HG03025 (cell line): ENCODE data around the gene TCEA2.

Experiments used
- ATAC-seq: cut with Tn5 transposase; IDR thresholded peaks from one replicate; pipeline ENCODE4 v1.9.1; 2021; ENCODE audit warnings: mild to moderate bottlenecking, moderate library complexity; ENCODE audit not compliant: unreplicated experiment, low FRiP score

The TCEA2 gene

DNA sequence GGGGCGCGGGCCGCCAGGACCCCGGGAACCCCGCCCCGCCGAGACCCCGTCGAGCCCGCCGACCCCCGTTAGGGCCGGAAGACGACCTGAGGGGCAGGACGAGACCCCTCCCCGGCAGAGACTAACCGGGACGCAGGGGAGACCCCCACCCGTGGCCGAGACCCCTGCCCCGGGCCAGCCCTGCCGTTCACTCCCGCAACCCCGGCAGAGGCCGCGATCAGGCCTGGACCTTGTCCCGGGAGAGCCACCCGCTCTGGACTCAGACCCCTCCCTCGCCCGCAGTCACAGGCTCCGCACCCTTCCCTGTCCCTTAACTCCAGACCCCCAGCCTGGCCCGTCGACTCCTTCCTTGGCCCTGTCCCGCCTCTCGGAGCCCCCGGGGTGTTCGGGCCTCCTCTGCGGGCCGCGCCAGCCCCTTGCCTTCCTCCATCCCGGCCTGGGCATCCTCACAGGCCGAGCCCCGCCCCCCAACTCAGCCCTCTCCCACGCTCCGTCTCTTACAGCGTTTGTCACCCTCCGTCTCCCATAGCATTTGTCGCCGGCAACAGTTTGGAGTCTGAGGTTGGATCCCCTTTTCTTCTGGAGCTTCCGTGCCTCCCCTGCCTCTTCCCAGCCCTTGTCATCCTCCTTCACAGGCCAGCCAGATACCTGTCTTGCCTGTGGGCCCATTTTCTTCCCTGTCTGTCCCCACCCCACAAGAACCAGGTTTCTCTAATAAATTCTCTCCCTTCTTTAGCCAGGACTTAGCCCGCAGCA lies 569 bp downstream of the TCEA2 start:
- no peak for ATAC-seq

DNA sequence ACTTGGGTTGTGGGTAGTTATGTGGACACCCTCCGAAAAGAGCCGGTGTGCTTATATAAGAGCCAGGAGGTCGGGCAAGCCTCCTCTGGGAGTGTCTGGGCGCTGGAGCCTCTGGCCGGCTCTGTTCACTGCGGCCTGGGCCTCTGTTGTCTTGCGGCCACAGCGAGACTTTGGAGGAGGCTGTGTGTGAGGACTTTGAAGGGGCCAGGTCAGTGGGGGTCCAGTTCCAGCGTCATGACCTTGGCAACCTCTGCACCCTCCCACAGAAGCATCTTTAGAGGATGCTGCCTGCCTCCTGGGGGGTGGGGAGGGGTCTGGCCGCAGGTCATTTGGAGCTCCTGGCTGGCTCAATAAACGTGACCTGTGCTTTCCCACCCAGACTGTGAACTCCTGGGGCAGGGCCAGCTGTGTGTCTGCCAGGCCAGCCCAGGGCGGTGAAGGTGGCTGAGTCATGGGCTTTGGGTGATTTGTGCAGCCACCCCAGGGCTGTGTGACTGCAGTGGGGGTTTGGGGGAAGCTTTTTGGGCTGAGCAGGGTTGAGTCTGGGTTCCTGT lies 1.2 kb downstream of the TCEA2 start:
- no peak for ATAC-seq

DNA sequence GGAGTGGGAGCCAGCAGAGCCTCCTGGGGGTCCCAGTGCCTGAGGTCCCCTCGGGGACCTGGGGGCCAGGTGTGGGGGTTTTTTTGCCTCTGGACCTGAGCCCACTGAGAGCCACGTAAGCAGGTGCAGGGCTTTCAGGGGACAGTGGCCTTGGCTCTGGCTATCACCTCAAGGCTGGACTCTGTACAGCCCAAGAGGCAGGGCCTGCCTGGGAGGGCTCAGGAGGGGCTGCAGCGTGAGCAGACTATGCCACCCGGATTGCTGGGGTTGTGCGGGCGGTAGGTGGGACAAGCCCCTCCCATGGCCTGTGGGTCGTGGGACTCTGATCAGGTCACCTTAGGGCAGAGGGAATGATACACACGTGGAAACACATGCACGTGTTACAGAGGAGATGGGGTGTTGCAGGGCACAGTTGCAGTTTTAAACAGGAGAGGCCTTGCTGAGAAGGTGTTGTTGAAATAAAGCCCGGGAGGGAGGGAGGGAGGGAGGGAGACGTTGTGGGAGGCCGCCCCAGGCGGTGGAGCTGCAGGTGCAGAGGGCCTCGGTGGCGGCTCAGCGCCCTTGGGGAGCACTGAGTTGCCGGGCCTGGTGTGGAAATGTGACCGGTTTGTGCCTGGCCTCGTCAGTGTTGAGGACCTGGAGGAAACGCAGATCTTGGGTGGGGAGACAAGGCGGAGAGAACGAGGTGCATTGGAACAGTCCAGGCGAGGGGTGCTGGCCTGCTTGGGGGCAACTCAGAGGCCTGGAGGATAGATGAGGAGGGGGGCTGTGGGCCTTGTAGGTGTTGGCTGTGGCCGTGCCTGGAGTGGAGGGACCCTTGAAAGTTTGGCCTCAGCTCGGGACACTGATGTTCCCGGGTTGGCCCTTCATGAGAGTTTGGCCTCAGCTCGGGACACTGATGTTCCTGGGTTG lies 2.3 kb downstream of the TCEA2 start:
- ATAC-seq = no peak

DNA sequence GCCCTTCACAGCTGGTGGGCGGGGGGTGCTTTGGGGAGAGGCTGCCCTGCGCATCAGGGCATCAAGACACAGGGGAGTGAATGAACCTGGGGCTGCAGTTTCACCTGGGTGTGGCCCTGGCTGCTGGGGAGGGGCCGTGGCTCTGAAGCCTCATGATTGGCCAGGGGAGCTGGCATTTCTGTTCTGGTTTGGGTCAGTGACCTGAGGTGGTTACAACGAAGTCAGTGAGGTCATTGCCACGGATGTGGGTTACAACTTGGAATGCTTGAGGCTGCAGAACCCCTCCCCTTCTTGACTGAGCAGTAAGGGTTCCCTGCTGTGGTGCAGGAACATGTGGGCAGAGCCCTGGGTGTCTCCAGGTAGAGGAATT lies 3.0 kb downstream of the TCEA2 start:
- no peak for ATAC-seq

DNA sequence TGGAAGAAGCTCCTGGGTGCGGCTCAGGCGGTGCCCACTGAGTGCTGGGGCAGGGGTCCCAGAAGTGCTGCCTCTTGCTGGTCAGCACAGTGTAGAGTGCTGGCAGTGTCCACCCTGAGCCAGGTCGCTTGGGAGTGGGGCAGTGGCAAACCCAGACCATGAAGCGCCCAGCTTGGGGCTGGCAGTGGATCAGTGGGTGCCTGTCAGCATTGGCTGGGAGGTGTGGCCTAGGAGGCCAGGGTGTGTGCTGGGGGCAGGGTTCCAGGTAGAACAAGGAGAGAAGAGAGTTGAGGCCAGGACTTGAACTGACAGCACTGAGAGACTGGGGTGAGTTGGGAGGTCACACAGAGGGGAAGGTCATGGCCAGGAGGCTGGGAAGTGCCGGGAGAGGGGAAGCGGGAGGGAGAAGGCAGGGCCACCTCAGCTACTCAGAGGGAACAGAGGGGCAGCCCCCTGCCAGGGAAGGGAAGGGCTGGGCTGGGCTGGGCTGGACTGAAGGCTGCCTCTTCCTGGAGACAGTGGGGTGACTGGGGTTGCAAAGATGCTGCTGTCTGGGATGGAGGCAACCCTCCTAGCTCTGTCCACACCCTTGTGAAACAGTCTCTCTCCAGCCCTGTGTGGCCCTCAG lies 4.1 kb downstream of the TCEA2 start:
- no peak for ATAC-seq

DNA sequence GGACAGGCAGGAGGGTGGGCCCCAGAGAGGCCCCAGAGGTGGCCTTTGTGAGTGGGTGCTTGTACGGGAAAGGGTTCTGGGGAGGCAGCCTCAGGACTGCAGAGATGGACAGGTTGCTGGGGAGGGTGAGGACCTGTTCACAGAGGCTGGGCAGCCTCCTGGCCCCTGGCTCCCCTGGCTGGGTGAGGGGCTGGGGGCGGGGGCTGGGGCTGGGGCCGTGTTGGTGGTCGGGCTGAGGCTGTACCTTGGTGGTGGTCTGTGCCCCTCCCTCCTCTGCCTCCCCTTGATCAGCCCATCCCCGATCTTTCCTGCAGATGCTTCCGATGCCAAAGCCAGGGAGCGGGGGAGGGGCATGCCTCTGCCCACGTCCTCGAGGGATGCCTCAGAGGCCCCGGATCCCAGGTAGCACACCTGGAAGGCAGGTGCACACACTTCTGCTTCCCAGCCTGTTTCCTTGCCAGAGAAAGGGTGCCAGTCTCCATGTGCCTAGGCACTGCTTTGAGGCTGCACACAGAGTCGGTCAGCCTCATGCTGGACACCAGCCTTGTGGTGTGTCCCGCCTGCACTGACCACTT lies 4.8 kb downstream of the TCEA2 start:
- no peak for ATAC-seq

DNA sequence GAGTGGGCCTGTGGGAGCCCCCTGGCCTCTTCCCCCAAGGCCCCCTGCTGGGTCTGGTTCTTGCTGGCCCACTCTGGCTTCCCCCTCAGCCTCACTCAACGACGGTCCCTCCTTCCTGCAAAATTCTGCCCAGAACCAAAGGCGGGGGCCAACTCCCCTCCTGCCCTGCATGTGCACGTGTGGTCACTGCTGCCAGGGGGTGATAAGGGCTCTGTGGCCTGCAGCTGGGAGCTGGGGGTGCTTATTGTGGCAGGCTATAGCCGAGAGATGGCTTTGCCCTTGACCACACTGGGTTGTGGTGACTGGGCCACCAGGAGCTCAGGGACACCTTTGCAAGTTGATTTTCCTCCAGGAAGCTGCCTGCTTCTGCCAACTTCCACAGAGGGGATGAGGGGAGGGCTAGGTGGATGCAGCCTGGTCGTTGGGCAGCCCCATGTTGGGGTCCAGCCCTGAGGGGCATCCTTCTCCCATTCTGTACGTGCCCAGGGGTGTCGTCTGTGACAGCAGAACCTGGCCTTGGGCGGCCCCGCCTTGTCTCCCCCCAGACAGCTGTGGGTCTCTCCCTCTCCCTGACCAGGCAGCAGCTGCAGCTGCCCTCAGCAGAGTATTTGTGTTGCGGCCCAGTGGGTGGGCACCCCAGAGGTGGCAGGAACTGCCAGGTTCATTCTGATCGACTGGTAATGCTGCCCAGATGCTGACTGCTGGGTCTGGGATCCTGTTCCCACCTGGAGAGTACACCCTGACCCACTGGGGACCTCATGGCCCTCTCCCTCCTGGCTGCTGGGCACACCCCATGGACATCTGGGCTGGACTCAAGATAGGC lies 5.6 kb downstream of the TCEA2 start:
- ATAC-seq = no peak

DNA sequence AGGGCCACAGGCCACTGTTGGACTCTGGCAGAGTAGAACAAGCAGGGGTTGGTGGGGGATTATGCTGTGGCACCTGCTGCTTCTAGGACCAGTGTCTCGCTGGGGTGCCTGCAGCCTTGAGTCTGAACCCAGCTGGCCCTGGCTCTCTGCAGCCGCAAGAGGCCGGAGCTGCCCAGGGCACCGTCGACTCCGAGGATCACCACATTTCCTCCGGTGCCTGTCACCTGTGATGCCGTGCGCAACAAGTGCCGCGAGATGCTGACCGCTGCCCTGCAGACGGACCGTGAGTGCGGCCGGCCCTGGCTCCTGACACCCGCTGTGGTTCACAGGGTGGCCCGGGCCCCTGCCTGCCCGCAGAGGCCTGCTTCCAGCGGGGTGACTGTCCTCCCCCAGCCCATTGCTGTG lies 6.2 kb downstream of the TCEA2 start:
- no peak for ATAC-seq

DNA sequence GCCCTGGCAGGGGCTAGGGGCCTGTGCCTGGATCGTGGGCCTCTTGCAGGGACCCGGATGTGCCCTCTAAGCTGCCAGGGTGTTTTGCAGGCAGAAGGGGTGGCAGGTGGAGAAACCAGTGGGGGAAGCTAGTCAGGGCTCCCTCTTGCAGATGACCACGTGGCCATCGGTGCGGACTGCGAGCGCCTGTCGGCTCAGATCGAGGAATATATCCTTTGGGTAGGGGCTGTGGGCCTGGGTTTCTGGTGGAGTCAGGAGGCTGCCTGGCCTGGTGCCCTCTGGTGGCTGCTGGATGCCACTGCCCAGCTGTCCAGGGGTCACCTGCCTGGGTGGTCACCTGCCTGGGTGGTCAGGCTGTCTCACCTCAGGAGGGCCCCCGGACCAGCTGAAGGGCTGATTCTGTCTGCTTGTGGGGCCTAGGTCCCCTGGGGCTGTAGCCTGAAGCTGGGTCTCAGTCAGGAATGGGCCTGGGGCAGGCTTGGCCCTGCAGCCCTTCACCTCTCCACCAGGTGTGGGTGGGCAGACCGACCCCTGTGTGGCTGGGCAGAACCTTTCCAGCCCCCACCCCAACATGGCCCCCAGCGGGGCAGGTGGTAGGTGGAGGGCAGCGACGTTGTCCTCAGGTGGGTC lies 6.7 kb downstream of the TCEA2 start:
- ATAC-seq = no peak

DNA sequence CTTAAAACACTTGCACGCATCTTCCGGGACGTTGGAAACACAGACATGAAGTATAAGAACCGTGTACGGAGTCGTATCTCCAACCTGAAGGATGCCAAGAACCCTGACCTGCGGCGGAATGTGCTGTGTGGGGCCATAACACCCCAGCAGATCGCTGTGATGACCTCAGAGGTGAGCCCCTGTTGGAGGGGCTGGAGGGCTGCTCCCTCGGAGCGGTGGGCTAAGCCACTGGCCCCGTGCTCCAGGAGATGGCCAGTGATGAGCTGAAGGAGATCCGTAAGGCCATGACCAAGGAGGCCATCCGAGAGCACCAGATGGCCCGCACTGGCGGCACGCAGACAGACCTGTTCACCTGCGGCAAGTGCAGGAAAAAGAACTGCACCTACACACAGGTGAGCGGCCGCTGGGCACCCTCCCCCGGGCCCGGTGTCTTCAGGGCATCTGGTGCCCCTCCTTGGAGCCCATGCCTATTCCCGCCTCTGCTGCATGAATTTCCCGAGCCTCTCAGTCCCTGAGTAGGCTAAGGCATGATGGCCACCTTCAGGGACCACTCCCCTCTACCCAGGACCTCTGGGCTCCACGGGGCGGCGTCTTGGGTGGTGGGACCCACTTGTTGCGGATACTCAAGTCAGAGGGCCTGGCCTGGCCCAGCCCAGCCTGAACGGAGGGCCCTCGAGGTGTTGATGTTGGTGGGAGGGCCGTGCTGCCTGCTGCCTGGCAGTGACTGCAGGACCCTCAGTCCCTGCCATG lies 7.4 kb downstream of the TCEA2 start:
- no peak for ATAC-seq

DNA sequence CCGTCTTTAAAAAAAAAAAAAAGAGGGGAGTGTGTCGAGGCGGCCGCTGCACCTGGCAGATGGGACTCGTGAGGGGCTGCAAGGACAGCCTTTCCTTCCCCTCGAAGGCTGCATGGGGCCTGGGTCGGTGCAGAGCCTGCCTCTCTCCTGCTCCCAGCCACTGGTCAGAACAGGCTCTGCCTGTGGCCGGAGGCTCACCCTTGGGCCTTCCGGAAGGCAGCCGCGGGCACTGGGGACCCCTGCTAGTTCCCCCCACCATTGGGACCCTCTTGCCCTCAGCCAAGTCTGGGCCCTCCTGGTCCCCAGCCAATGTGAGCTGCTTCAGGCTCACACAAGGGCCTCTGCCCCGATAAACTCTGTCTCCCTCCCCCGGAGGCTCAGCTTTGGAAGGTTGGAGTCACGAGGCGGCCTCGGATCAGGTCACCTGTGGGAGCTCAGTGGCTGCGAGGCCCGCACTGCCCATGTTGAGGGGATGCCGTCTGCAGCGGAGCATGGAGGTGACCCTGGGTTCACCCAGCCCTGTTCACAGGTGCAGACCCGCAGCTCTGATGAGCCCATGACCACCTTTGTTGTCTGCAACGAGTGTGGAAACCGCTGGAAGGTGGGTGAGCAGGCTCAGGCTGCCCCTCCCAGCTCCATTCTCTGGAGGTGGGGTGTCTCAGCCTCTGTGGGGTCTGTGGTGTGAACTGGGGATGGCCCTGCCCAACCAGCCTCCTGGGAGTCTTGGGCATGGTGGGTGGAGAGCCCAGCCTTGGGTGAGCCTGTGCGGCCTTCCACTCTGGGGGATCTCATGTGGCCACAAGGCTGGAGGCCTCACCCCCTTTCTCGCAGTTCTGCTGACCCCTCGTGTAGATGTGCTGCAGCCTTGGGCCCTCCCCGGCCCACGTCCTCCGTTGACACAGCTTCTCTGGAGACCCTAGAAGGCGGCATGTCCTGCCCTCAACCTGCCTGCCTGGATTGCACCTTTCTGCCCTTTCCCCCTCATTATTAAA lies 8.6 kb downstream of the TCEA2 start:
- no peak for ATAC-seq

DNA sequence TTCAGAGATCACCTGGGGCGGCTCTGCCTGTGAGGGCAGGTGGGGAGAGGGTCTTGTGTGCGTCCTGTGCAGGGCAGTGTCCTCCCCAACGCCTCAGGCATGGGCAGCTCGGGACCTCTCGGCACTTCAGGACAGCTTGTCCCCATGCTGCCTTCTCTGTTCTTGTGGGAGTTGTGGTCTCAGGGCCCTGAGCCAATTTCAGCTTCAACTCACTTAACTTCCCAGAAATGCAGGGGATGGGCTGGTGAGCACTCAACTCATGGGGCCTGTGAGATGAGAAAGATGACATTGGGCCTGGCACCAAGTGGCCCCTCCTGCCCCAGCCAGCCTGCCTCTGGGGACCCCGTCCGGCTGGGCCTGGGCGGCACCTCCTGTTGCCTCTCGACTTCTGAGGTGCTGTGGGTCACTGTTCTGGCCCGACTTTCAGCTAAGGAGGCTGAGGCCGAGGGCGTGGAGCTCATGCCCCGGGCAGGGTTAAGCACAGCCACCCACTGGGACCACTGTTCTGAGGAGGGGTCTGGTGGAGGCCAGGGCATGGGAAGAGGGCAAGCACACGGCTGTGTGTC lies 9.6 kb downstream of the TCEA2 start:
- ATAC-seq = no peak

DNA sequence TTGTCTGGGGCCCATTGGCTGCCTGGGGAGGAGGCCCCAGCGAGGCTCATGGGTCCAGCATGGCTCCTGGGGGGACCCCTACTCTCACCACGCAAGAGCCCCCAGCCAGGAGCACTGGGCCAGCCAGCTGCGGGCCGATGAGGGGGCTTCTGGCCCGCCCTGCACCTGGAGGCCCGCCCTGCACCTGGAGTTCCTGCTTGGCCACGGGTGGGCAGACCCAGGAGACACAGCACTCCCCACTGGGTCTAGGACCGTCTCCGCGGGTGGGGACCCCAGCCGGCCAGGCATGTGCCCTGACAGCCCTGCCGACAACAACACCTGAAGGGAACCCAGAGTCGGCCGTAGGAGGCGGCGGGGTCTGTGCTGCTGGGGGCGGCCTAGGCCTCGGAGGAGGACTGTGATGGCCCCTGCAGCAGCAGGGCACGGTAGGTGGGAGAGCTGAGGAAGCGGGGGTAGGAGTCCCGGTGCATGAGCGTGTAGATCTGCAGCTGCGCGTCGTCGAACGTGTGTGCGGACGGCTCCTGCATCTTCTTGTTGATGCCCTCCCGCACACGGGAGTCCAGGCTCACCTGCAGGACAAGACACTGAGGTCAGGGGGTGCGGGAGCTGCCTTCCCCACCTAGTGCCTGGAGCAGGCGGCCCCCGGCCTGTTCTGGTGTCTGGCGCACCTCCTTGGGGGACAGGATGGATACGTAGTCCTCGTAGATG lies 10.6 kb downstream of the TCEA2 start:
- ATAC-seq = no peak

DNA sequence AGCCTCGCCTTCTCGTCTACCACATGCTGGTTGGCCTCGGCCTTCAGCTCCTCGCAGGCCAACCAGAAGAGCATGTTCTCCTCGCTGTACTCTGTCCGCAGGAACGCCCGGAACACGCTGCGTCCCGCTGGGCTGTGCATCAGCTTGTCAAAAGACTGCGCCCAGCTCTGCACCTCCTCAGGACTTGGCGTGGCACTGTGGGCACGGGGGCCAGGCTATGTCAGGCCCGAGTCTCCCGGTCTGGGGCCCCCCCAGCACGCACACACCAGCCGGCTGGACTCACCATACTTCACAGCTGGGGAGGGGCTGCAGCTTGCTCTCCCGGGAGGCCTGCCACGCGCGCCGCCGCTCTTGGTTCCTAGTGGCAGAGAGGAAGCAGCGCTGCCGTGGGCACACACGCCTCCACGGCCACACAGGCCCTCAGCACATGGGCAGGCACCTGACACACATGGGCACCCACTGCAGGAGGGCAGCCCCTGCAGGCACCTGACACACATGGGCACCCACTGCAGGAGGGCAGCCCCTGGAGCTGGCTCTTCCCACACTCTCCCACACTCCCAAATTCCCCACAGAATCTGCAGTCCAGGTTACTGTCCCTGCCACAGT lies 11.3 kb downstream of the TCEA2 start:
- no peak for ATAC-seq

DNA sequence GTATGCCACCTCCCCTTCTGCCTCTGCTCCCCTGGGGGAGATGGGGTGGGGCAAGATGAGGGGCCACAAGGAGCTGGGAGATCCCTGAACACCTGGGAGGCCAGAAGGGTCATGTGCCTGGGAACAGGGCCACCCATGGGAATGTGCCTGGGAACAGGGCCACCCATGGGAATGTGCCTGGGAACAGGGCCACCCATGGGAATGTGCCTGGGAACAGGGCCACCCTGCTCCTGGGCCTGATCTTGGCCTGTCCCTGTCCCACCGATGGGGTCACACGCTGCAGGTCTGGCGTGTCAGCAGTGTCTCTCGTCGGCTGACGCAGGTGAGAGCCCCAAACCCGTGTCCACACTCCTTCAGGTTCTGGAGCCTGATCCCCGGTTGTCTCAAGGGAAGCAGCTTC lies 12.0 kb downstream of the TCEA2 start:
- ATAC-seq = no peak

DNA sequence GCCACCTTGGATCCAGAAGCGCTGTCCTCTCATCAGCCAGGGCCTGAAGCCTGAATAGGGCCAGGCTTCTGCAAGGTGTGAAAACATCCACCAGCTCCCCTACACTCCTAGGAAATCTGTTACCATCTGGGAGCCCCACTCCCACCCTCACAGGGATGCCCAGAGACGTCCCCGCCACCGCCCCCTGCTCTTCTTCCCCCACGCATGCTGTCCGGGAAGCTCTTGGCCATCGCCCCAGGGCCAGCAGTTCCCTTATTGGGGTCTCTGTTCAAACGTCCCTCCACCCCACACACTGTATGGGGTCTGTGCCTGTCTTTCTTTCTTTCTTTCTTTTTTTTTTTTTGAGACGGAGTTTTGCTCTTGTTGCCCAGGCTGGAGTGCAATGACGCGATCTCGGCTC lies 12.6 kb downstream of the TCEA2 start:
- ATAC-seq = no peak
